ENCODE measurements around the gene THTPA.
A peak's percentile ranks its signal among the peaks of the same experiment; 100 is the strongest.

THTPA gene

DNA sequence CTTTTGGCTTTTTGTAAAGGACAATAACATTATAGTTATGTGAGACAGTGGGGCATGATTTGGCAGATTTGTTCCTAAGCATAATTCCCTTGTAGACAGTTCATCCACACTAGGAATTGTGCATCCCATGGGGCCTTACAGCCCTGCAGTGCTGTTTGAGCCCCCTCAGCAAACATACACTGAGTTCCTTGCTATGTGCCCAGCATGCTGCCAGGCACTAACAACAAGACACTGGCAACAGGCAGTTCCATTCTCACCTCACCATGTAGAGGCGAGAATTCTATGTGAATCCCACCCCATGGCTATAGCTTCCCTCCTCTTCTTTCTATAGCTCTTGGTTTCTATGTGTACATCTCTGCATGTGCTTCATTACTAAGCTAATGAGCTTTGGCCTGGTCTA lies 1.9 kb downstream of the THTPA start:
- Histone ChIP-seq H3K4me2 (ENCODE audit: insufficient read depth, low read length) (peak overlapping the region; percentile 95; the same call in 1 of the 2 replicates), H3K27me3 (ENCODE audit: insufficient read depth, low read length, poor library complexity) (no peaks in the 10 kb centered on the region), H3K4me1 (ENCODE audit: insufficient read depth, low read length) (peaks cover 34% of the 10 kb centered on the region), H2AFZ (ENCODE audit: low read depth, low read length) (no peak overlapping the region), H3K9ac (ENCODE audit: low read depth, low read length) (peak overlapping the region; percentile 87), H4K20me1 (ENCODE audit: insufficient read depth, low read length) (peaks cover 6% of the 10 kb centered on the region; the same call in 1 of the 2 replicates), H3K9me3 (ENCODE audit: insufficient read depth, low read length, severe bottlenecking) (no peaks in the 10 kb centered on the region), H3K79me2 (ENCODE audit: insufficient read depth, low read length) (peaks cover 33% of the 10 kb centered on the region), H3K27ac (ENCODE audit: low read length) (peak overlapping the region; percentile 41), H3K36me3 (ENCODE audit: insufficient read depth, low read length) (peaks cover 52% of the 10 kb centered on the region), H3K4me3 (ENCODE audit: low read depth in 1 of 2, low read length in 2 of 2) (no peak overlapping the region)
- DNase-seq (no peak), ATAC-seq (ENCODE audit: insufficient read depth, low read depth) (no peak)
- no peak for TF ChIP-seq EZH2 (IDR thresholded peaks at IDR 0.05; ENCODE audit: borderline replicate concordance, low read depth, low read length, severe bottlenecking)
- TF ChIP-seq, protein P1, sequence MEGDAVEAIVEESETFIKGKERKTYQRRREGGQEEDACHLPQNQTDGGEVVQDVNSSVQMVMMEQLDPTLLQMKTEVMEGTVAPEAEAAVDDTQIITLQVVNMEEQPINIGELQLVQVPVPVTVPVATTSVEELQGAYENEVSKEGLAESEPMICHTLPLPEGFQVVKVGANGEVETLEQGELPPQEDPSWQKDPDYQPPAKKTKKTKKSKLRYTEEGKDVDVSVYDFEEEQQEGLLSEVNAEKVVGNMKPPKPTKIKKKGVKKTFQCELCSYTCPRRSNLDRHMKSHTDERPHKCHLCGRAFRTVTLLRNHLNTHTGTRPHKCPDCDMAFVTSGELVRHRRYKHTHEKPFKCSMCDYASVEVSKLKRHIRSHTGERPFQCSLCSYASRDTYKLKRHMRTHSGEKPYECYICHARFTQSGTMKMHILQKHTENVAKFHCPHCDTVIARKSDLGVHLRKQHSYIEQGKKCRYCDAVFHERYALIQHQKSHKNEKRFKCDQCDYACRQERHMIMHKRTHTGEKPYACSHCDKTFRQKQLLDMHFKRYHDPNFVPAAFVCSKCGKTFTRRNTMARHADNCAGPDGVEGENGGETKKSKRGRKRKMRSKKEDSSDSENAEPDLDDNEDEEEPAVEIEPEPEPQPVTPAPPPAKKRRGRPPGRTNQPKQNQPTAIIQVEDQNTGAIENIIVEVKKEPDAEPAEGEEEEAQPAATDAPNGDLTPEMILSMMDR (IDR thresholded peaks at IDR 0.05; ENCODE audit: borderline replicate concordance, extremely low read depth, low read length, poor library complexity, severe bottlenecking) = no peak

DNA sequence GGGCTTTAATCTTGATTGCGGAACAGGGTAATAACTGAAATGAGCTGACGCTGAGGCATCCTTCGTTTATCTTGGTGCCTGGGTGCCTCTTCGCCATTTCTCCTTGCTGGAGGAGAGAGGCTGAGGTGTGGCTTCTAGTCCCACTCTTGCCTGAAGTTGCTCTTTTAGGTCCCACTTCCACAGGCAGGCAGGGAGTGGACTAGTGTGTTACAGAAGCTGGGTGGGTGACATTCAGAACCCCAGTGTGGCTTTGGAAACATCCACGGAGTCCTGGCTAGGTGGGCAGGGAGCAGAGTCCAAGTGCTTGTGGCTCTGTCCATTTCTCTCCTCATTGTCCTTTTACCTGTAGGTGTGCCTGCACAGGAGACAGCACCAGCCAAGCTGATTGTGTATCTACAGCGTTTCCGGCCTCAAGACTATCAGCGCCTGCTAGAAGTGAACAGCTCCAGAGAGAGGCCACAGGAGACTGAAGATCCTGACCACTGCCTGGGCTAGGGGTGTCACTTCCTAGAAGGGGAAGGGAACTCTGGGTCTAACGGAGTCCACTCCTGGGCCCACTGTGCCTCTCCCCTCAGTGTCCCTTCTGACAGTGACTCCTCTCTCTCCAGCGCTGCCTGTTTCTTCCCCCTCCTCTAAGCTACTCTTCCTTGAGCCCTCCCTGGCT lies 2.4 kb downstream of the THTPA start:
- DNase-seq (no peak), ATAC-seq (ENCODE audit: insufficient read depth, low read depth) (no peak)
- Histone ChIP-seq H3K79me2 (ENCODE audit: insufficient read depth, low read length) (peaks cover 33% of the 10 kb centered on the region), H3K4me1 (ENCODE audit: insufficient read depth, low read length) (peaks cover 34% of the 10 kb centered on the region), H4K20me1 (ENCODE audit: insufficient read depth, low read length) (peaks cover 6% of the 10 kb centered on the region; the same call in 1 of the 2 replicates), H3K4me2 (ENCODE audit: insufficient read depth, low read length) (peak overlapping the region; percentile 95; the same call in 1 of the 2 replicates), H3K9me3 (ENCODE audit: insufficient read depth, low read length, severe bottlenecking) (no peaks in the 10 kb centered on the region), H3K27me3 (ENCODE audit: insufficient read depth, low read length, poor library complexity) (no peaks in the 10 kb centered on the region), H3K36me3 (ENCODE audit: insufficient read depth, low read length) (peaks cover 57% of the 10 kb centered on the region), H3K27ac (ENCODE audit: low read length) (peak overlapping the region; percentile 41; the same call in 1 of the 2 replicates), H2AFZ (ENCODE audit: low read depth, low read length) (no peak overlapping the region), H3K4me3 (ENCODE audit: low read depth in 1 of 2, low read length in 2 of 2) (no peak overlapping the region), H3K9ac (ENCODE audit: low read depth, low read length) (peak overlapping the region; percentile 87; the same call in 1 of the 2 replicates)
- TF ChIP-seq, protein P1 (IDR thresholded peaks at IDR 0.05; ENCODE audit: borderline replicate concordance, extremely low read depth, low read length, poor library complexity, severe bottlenecking) = no peak
- no peak for TF ChIP-seq EZH2 (IDR thresholded peaks at IDR 0.05; ENCODE audit: borderline replicate concordance, low read depth, low read length, severe bottlenecking)

DNA sequence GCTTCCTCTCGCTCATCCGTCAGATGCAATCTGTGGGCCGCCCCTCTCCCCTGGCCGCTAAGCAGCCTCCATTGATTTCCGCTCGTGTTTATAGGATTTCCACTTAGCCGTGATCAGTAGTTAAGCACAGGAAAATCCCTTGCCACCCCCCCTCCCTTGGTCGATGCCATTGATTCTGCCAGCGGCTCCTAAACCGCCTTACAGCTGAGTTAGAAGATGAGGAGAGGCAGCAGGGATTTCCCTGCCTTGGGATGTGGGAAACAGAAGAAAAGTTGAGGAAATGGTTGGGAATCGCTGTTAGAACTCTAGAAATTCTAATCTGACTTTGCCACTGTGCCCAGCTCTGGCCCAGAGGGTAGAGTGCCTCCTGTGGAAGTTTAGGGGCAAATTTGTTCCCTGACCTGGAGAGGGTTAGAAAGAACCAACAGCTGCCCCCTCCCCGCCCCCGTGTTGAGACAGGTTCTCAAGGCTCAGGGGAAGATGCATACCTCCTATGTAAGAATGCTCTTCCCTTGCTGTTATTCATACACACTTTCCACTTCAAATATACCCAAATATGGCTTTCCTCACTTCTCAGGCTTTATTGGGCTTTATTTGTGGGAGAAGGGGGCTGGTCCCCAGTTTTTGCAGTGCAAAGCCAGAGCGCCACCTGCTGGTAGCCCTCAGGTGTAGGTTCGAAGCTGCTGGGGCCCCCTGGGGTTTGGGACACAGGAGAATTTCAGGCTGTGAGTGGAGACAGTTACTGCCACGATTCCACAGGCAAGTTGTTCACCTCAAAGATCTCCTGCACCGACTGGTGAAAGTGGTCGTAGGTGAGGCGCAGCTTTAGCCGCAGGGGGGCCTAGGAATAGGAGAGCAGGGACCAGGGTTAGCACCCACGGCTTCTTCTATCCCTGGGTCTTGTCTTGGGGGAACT lies 3.2 kb downstream of the THTPA start:
- no peak overlapping the region for H3K4me2 ChIP-seq (ENCODE audit: insufficient read depth, low read length)

More for the DNA sequence above, 3.2 kb downstream of the THTPA start:
- H3K36me3 ChIP-seq (ENCODE audit: insufficient read depth, low read length) = peaks cover 65% of the 10 kb centered on the region
- peaks cover 6% of the 10 kb centered on the region; the same call in 1 of the 2 replicates for H4K20me1 ChIP-seq (ENCODE audit: insufficient read depth, low read length)
- peak; percentile 67 for DNase-seq
- no peak overlapping the region for H3K27ac ChIP-seq (ENCODE audit: low read length)
- H2AFZ ChIP-seq (ENCODE audit: low read depth, low read length) = no peak overlapping the region
- H3K27me3 ChIP-seq (ENCODE audit: insufficient read depth, low read length, poor library complexity) = no peaks in the 10 kb centered on the region
- ATAC-seq (ENCODE audit: insufficient read depth, low read depth) = no peak
- no peak overlapping the region for H3K4me3 ChIP-seq (ENCODE audit: low read depth in 1 of 2, low read length in 2 of 2)
- peaks cover 33% of the 10 kb centered on the region for H3K79me2 ChIP-seq (ENCODE audit: insufficient read depth, low read length)
- no peak overlapping the region for H3K9ac ChIP-seq (ENCODE audit: low read depth, low read length)
- no peaks in the 10 kb centered on the region for H3K9me3 ChIP-seq (ENCODE audit: insufficient read depth, low read length, severe bottlenecking)
- H3K4me1 ChIP-seq (ENCODE audit: insufficient read depth, low read length) = peaks cover 34% of the 10 kb centered on the region
- TF ChIP-seq, protein P1 (IDR thresholded peaks at IDR 0.05; ENCODE audit: borderline replicate concordance, extremely low read depth, low read length, poor library complexity, severe bottlenecking) = peak; percentile 90
- TF ChIP-seq EZH2 (IDR thresholded peaks at IDR 0.05; ENCODE audit: borderline replicate concordance, low read depth, low read length, severe bottlenecking) = no peak

All from DND-41 (cell line).